HG03565 (cell line): ENCODE data around the gene MSL1.
A peak's percentile ranks its signal among the peaks of the same experiment; 100 is the strongest.

Source experiments
- ATAC-seq: cut with Tn5 transposase; IDR thresholded peaks from one replicate; pipeline ENCODE4 v1.9.1; 2021; ENCODE audit warnings: mild to moderate bottlenecking, moderate library complexity; ENCODE audit not compliant: unreplicated experiment

The MSL1 gene

GRCh38 chr17:40090237-40091119 is 31.3 kb upstream of the MSL1 start:
- ATAC-seq: no peak

- no peak for ATAC-seq
Observed at GRCh38 chr17:40091691-40092397, 29.9 kb upstream of the MSL1 start.

- no peak for ATAC-seq
Observed at GRCh38 chr17:40092581-40092980, 29.2 kb upstream of the MSL1 start.

GRCh38 chr17:40093005-40093579 is 28.7 kb upstream of the MSL1 start:
- ATAC-seq: no peak

GRCh38 chr17:40093580-40094201 is 28.1 kb upstream of the MSL1 start:
- ATAC-seq: no peak

- ATAC-seq: no peak
Observed at GRCh38 chr17:40094874-40095273, 26.9 kb upstream of the MSL1 start.

GRCh38 chr17:40095351-40095943 is 26.3 kb upstream of the MSL1 start:
- no peak for ATAC-seq

- peak; percentile 60 for ATAC-seq
Observed at GRCh38 chr17:40095944-40096791, 25.6 kb upstream of the MSL1 start.

- ATAC-seq: no peak
Observed at GRCh38 chr17:40097087-40097486, 24.7 kb upstream of the MSL1 start.

- no peak for ATAC-seq
Observed at GRCh38 chr17:40097931-40098845, 23.6 kb upstream of the MSL1 start.

GRCh38 chr17:40098846-40099618 is 22.7 kb upstream of the MSL1 start:
- peak; percentile 38 for ATAC-seq

GRCh38 chr17:40099619-40100418 is 22.0 kb upstream of the MSL1 start:
- ATAC-seq: no peak

GRCh38 chr17:40100419-40100668 is 21.4 kb upstream of the MSL1 start, which contains the start of gene NR1D1:
NR1D1 (minus strand) TSS chr17:40100589; CDS start chr17:40100094, 495 bp downstream.
- ATAC-seq: no peak

GRCh38 chr17:40100669-40101366 is 21.0 kb upstream of the MSL1 start:
- ATAC-seq: no peak

GRCh38 chr17:40101367-40102210 is 20.2 kb upstream of the MSL1 start:
- ATAC-seq: no peak

GRCh38 chr17:40103071-40103661 is 18.6 kb upstream of the MSL1 start:
- ATAC-seq: no peak
